HepG2 (cell line): Measurements from ENCODE around the gene PROC. TPM values are rescaled to one million over a fixed set of nuclear protein-coding genes. Genes with fewer than 3 reads are reported as not detected.

Source experiments
- ATF2 ChIP-seq: sonication (generic); formaldehyde crosslinking; IDR thresholded peaks from 2 replicates; pipeline ENCODE4 v1.4.0; 2020; ENCODE audit warnings: missing genetic modification reagents
- CERS6 ChIP-seq: sonication (generic); formaldehyde crosslinking; IDR thresholded peaks from 2 replicates; pipeline ENCODE4 v1.5.0; 2020; ENCODE audit warnings: missing genetic modification reagents
- DPF2 ChIP-seq: sonication (generic); formaldehyde crosslinking; IDR thresholded peaks from 2 replicates; pipeline ENCODE4 v1.4.0; 2020; ENCODE audit warnings: mild to moderate bottlenecking, low read depth, missing genetic modification reagents, borderline replicate concordance
- FOXO1 ChIP-seq: sonication (generic); formaldehyde crosslinking; IDR thresholded peaks from 2 replicates; pipeline ENCODE4 v1.4.0; 2020; ENCODE audit warnings: missing genetic modification reagents
- HINFP ChIP-seq: sonication (generic); formaldehyde crosslinking; IDR thresholded peaks from 2 replicates; pipeline ENCODE4 v1.4.0; 2020; ENCODE audit warnings: low read depth, mild to moderate bottlenecking, missing genetic modification reagents
- HMG20B ChIP-seq: conservative IDR thresholded peaks from 2 replicates; pipeline ENCODE4 v1.6.1; 2016; ENCODE audit warnings: missing genetic modification reagents, missing compliant biosample characterization
- IRF9 ChIP-seq: sonication (generic); formaldehyde crosslinking; IDR thresholded peaks from 2 replicates; pipeline ENCODE4 v1.8.0; 2022; ENCODE audit warnings: missing genetic modification reagents, mild to moderate bottlenecking, borderline replicate concordance
- MED8 ChIP-seq: sonication (generic); formaldehyde crosslinking; IDR thresholded peaks from 2 replicates; pipeline ENCODE4 v1.8.1; 2023; ENCODE audit warnings: mild to moderate bottlenecking, missing genetic modification reagents; ENCODE audit not compliant: insufficient replicate concordance
- PHF21A ChIP-seq: sonication (generic); formaldehyde crosslinking; IDR thresholded peaks from 2 replicates; pipeline ENCODE4 v1.5.0; 2020; ENCODE audit warnings: mild to moderate bottlenecking, missing genetic modification reagents
- TEAD3 ChIP-seq: optimal IDR thresholded peaks from 2 replicates; pipeline ENCODE3; 2016; ENCODE audit warnings: borderline replicate concordance
- TRIM22 ChIP-seq: fragments of 450-650 bp; IDR thresholded peaks from 2 replicates; pipeline ENCODE4 v1.6.1; 2017
- ZBTB44 ChIP-seq: sonication (generic); formaldehyde crosslinking; IDR thresholded peaks from 2 replicates; pipeline ENCODE4 v1.4.0; 2020; ENCODE audit warnings: missing genetic modification reagents
- ZFP1 ChIP-seq: IDR thresholded peaks from 2 replicates; pipeline ENCODE4 v1.6.1; 2016
- ZNF101 ChIP-seq: sonication (generic); formaldehyde crosslinking; IDR thresholded peaks from 2 replicates; pipeline ENCODE4 v1.4.0; 2020; ENCODE audit warnings: mild to moderate bottlenecking, low read depth, missing genetic modification reagents, borderline replicate concordance
- ZNF138 ChIP-seq: sonication (generic); formaldehyde crosslinking; IDR thresholded peaks from 2 replicates; pipeline ENCODE4 v1.5.0; 2020; ENCODE audit warnings: mild to moderate bottlenecking, low read depth, missing genetic modification reagents
- ZNF24 ChIP-seq: fragments of 450-650 bp; IDR thresholded peaks from 2 replicates; pipeline ENCODE4 v1.6.1; 2017; ENCODE audit warnings: antibody characterized with exemption, mild to moderate bottlenecking
- ZNF333 ChIP-seq: sonication (generic); formaldehyde crosslinking; IDR thresholded peaks from 2 replicates; pipeline ENCODE4 v1.4.0; 2020; ENCODE audit warnings: mild to moderate bottlenecking, missing genetic modification reagents, borderline replicate concordance
- ZNF737 ChIP-seq: sonication (generic); formaldehyde crosslinking; IDR thresholded peaks from 2 replicates; pipeline ENCODE4 v1.5.0; 2020; ENCODE audit warnings: missing genetic modification reagents, mild to moderate bottlenecking, borderline replicate concordance
- polyA plus RNA-seq, 8 experiments: library from polyadenylated mRNA; depleted of rRNA in 3 of 8; stranded (reverse) in 7 of 8; unstranded in 1 of 8; fragments of >200 nt; fragmentation: Illumina TruSeq in 4 of 8; extraction: Trizol in 4 of 8; gene quantifications; 2 replicates each; pipeline versions ENCODE4 v1.2.1 to v1.2.3, GENCODE V29; 2011 to 2016; ENCODE audit warnings: low read depth in 4 of 8, missing spikeins in 1 of 8, mixed read lengths in 1 of 8; ENCODE audit not compliant: insufficient read depth in 1 of 8
- total RNA-seq, 5 experiments: library from RNA; depleted of rRNA; stranded (reverse); fragments of >200 nt; fragmentation: Illumina TruSeq; extraction: Trizol; gene quantifications; 2 replicates each; pipeline ENCODE4 v1.2.3, GENCODE V29; 2016; ENCODE audit warnings: low read depth in 1 of 5
- TF ChIP-seq, protein P1 (sequence below): sonication (generic); IDR thresholded peaks from 2 replicates; pipeline ENCODE4 v1.6.1; 2016; ENCODE audit warnings: low read depth, borderline replicate concordance

PROC gene
- total and polyA plus RNA-seq, 2 of the 13 experiments (the other 11 are each of a cell fraction or from before 2014, with no cell fraction given) = 134 to 185 TPM

DNA sequence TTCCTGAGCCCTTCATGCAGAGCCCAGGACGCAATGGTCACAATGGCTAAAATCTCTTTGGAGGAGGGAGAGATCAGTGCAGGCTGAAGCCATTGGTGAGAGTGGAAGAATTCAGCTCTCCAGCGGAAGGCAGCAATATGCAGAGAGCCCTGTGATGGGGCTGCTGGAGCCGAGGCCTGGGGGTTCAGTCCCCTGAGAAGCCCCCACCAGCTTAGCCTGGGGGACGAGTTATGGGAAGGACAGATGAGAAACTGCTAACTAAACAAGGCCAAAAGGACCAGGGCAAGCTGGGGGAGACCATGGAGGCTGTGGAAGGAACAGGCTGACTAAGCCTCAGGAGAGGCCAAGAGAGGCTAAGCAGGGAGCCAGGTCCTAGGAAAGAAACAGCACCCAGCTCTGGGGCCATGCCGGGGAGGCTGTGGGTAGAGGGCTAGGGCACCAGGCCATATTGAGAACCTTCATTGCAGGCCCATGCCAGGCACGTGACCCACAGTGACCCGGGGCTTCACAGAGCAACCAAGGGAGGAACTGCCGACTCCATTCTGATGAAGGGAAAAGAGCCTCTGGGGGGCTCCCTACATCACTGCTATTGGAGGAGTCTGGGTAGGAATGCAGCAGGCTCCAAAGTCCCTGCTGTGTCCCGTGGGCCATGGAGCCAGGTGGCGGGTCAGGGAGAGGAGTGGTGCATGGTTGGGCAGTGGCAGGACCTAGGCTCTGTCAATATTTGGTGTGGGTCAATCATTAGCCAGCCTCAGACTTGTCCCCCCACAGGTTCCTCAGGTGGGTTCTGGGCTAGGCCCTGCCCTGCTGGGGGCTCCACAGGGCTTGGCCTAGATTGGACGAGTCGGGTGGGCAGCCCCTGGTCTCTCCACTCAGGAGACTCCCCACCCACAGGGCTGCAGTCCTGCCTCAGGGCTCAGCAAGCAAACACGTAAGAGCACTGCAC, 19.8 kb downstream of the PROC start (continued):
- TF ChIP-seq TRIM22 = no peak
- peak; percentile 86 for TF ChIP-seq HMG20B (CRISPR knock-in tag)
- TF ChIP-seq ZNF333 (CRISPR knock-in tag) = no peak
- TF ChIP-seq ZFP1 = peak; percentile 91
- peak; percentile 86 for TF ChIP-seq ATF2
- TF ChIP-seq, protein P1, sequence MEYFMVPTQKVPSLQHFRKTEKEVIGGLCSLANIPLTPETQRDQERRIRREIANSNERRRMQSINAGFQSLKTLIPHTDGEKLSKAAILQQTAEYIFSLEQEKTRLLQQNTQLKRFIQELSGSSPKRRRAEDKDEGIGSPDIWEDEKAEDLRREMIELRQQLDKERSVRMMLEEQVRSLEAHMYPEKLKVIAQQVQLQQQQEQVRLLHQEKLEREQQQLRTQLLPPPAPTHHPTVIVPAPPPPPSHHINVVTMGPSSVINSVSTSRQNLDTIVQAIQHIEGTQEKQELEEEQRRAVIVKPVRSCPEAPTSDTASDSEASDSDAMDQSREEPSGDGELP = peak; percentile 95
- TF ChIP-seq ZNF101 (CRISPR knock-in tag) = 0 out of 2 replicates have a peak, but pooled peaks have one; percentile 90
- peak; percentile 87 for TF ChIP-seq FOXO1 (CRISPR knock-in tag)
- peak; percentile 99 for TF ChIP-seq TEAD3
- TF ChIP-seq IRF9 (CRISPR knock-in tag) = 0 out of 2 replicates have a peak, but pooled peaks have one; percentile 82
- TF ChIP-seq PHF21A (CRISPR knock-in tag) = peak; percentile 99
- 0 out of 2 replicates have a peak, but pooled peaks have one; percentile 51 for TF ChIP-seq HINFP (CRISPR knock-in tag)
- no peak for TF ChIP-seq ZNF138 (CRISPR knock-in tag)
- no peak; the same call in 1 of the 2 replicates for TF ChIP-seq ZBTB44 (CRISPR knock-in tag)
- no peak for TF ChIP-seq CERS6 (CRISPR knock-in tag)
- TF ChIP-seq ZNF737 (CRISPR knock-in tag) = no peak
- TF ChIP-seq MED8 (CRISPR knock-in tag) = peak; percentile 67
- TF ChIP-seq DPF2 (CRISPR knock-in tag) = peak; percentile 95
- no peak for TF ChIP-seq ZNF24
